Eye (tissue), 1 donor: Measurements from ENCODE around the gene CELA3A.
"Not testable (repeated sequence)": the region's sequence is repeated elsewhere in the genome, so short reads cannot be mapped to it uniquely, and the experiment has no call there.

Source experiments
- DNase-seq: peaks from one replicate; pipeline ENCODE4 v3.0.0-alpha.2; 2015

The CELA3A gene

GRCh38 chr1:22021061-22021460, 19.6 kb downstream of the CELA3A start:
- DNase-seq: no peak

- DNase-seq: peak; percentile 95
Measured at GRCh38 chr1:22024485-22025367, 23.3 kb downstream of the CELA3A start.

GRCh38 chr1:22025368-22026155, 24.1 kb downstream of the CELA3A start:
- DNase-seq: peak; percentile 78

GRCh38 chr1:22026924-22027289, 25.4 kb downstream of the CELA3A start:
- no peak for DNase-seq

- DNase-seq: no peak
Measured at GRCh38 chr1:22030057-22030456, 28.6 kb downstream of the CELA3A start.

GRCh38 chr1:22030473-22030872, 29.0 kb downstream of the CELA3A start:
- no peak for DNase-seq

GRCh38 chr1:22031214-22031962, 29.9 kb downstream of the CELA3A start:
- no peak for DNase-seq

- DNase-seq: not testable (repeated sequence)
Measured at GRCh38 chr1:22034834-22035233, 33.4 kb downstream of the CELA3A start.

GRCh38 chr1:22037520-22037919, 36.1 kb downstream of the CELA3A start:
- no peak for DNase-seq

GRCh38 chr1:22038036-22038435, 36.6 kb downstream of the CELA3A start:
- no peak for DNase-seq

GRCh38 chr1:22039594-22040285, 38.3 kb downstream of the CELA3A start:
- DNase-seq: peak; percentile 56

- no peak for DNase-seq
Measured at GRCh38 chr1:22040286-22040623, 38.8 kb downstream of the CELA3A start.

- no peak for DNase-seq
Measured at GRCh38 chr1:22041505-22041904, 40.0 kb downstream of the CELA3A start.

GRCh38 chr1:22043198-22043769, 41.8 kb downstream of the CELA3A start:
- peak; percentile 53 for DNase-seq

- DNase-seq: peak; percentile 64
Measured at GRCh38 chr1:22044690-22045420, 43.4 kb downstream of the CELA3A start.

GRCh38 chr1:22045604-22046228, 44.3 kb downstream of the CELA3A start:
- DNase-seq: no peak

GRCh38 chr1:22048351-22049192, 47.1 kb downstream of the CELA3A start:
- no peak for DNase-seq

- no peak for DNase-seq
Measured at GRCh38 chr1:22050330-22050729, 48.9 kb downstream of the CELA3A start.

- DNase-seq: no peak
Measured at GRCh38 chr1:22051607-22052114, 50.2 kb downstream of the CELA3A start.
